MM.1S (cell line): Measurements from ENCODE around the gene RNU6-1.

Source experiments
- DNase-seq: peaks from one replicate; pipeline ENCODE4 v3.0.0-alpha.2; 2015
- H2AFZ ChIP-seq: fragments of 300-600 bp; sonication (generic); 2 replicates; pipeline ENCODE4 v1.6.0; 2016; ENCODE audit warnings: antibody characterized with exemption, low read length
- H3F3A ChIP-seq: fragments of 300-600 bp; sonication (generic); 2 replicates; pipeline ENCODE4 v1.6.1; 2016; ENCODE audit warnings: mild to moderate bottlenecking, antibody characterized with exemption, low read length, moderate library complexity, mixed read lengths; ENCODE audit not compliant: insufficient read depth
- H3K27ac ChIP-seq: fragments of 300-600 bp; sonication (generic); 2 replicates; pipeline ENCODE4 v1.5.1; 2016; ENCODE audit warnings: mild to moderate bottlenecking, low read length
- H3K27me3 ChIP-seq: fragments of 300-600 bp; sonication (generic); replicated peaks from 2 replicates; pipeline ENCODE4 v1.6.0; 2016; ENCODE audit warnings: low read length; ENCODE audit not compliant: insufficient read depth
- H3K36me3 ChIP-seq: fragments of 300-600 bp; sonication (generic); replicated peaks from 2 replicates; pipeline ENCODE4 v1.6.1; 2016; ENCODE audit warnings: mild to moderate bottlenecking, low read length, mixed read lengths; ENCODE audit not compliant: insufficient read depth
- H3K4me1 ChIP-seq: fragments of 300-600 bp; sonication (generic); 2 replicates; pipeline ENCODE4 v1.6.1; 2016; ENCODE audit warnings: low read length, mixed read lengths
- H3K4me2 ChIP-seq: fragments of 300-600 bp; sonication (generic); 2 replicates; pipeline ENCODE4 v1.6.0; 2016; ENCODE audit warnings: low read depth, low read length
- H3K4me3 ChIP-seq: fragments of 300-600 bp; sonication (generic); 2 replicates; pipeline ENCODE4 v1.5.1; 2016; ENCODE audit warnings: low read length, mixed read lengths
- H3K79me2 ChIP-seq: fragments of 300-600 bp; sonication (generic); 2 replicates; pipeline ENCODE4 v1.6.1; 2016; ENCODE audit warnings: mixed run types, low read length, mixed read lengths
- H3K9ac ChIP-seq: fragments of 300-600 bp; sonication (generic); 2 replicates; pipeline ENCODE4 v1.6.1; 2016; ENCODE audit warnings: low read length, mixed read lengths
- H3K9me2 ChIP-seq: fragments of 300-600 bp; sonication (generic); replicated peaks from 2 replicates; pipeline ENCODE4 v1.6.1; 2016; ENCODE audit warnings: mild to moderate bottlenecking, low read length, mixed read lengths; ENCODE audit not compliant: insufficient read depth
- H3K9me3 ChIP-seq: fragments of 300-600 bp; sonication (generic); replicated peaks from 2 replicates; pipeline ENCODE4 v1.6.1; 2016; ENCODE audit warnings: mild to moderate bottlenecking, low read length, mixed read lengths; ENCODE audit not compliant: insufficient read depth
- H4K20me1 ChIP-seq: fragments of 300-600 bp; sonication (generic); 2 replicates; pipeline ENCODE4 v1.6.1; 2016; ENCODE audit warnings: mild to moderate bottlenecking, low read length, moderate library complexity, mixed read lengths; ENCODE audit not compliant: insufficient read depth
- CTCF ChIP-seq: fragments of 300-600 bp; sonication (generic); IDR thresholded peaks from 2 replicates; pipeline ENCODE4 v1.5.1; 2016; ENCODE audit warnings: antibody characterized with exemption, low read length, mixed read lengths
- EZH2 ChIP-seq: fragments of 300-600 bp; sonication (generic); optimal IDR thresholded peaks from 2 replicates; pipeline ENCODE3; 2017; ENCODE audit warnings: low read depth, mild to moderate bottlenecking, antibody characterized with exemption, low read length, mixed read lengths
- EZH2phosphoT487 ChIP-seq: fragments of 300-600 bp; sonication (generic); IDR thresholded peaks from 2 replicates; pipeline ENCODE4 v1.6.1; 2018; ENCODE audit warnings: antibody characterized with exemption, low read length

RNU6-1 gene

GRCh38 chr15:67838789-67839332, 984 bp downstream of the RNU6-1 start:
- peaks cover 17% of the 10 kb centered on the region; the same call in 1 of the 2 replicates for H3F3A ChIP-seq
- H2AFZ ChIP-seq: 0 out of 2 replicates have a peak overlapping the region, but pooled peaks have one; percentile 33
- no peak overlapping the region; the same call in 1 of the 2 replicates for H3K4me3 ChIP-seq
- peaks cover 11% of the 10 kb centered on the region; the same call in 1 of the 2 replicates for H3K27me3 ChIP-seq
- no peaks in the 10 kb centered on the region for H3K36me3 ChIP-seq
- peak overlapping the region; percentile 86; the same call in 1 of the 2 replicates for H3K4me2 ChIP-seq
- peak overlapping the region; percentile 87; the same call in 1 of the 2 replicates for H3K27ac ChIP-seq
- H3K9me2 ChIP-seq: no peaks in the 10 kb centered on the region
- no peaks in the 10 kb centered on the region for H3K79me2 ChIP-seq
- TF ChIP-seq CTCF: no peak
- TF ChIP-seq EZH2phosphoT487: no peak
- TF ChIP-seq EZH2: no peak
- H3K9me3 ChIP-seq: no peaks in the 10 kb centered on the region
- H4K20me1 ChIP-seq: no peaks in the 10 kb centered on the region
- H3K4me1 ChIP-seq: peaks cover 9% of the 10 kb centered on the region; the same call in 1 of the 2 replicates
- peak overlapping the region; percentile 90; the same call in 1 of the 2 replicates for H3K9ac ChIP-seq
- DNase-seq: no peak

GRCh38 chr15:67836955-67837354, 2.9 kb downstream of the RNU6-1 start:
- Histone ChIP-seq H3K4me1 (peaks cover 9% of the 10 kb centered on the region; the same call in 1 of the 2 replicates), H3K9me2 (no peaks in the 10 kb centered on the region), H3K27ac (no peak overlapping the region), H3K9me3 (no peaks in the 10 kb centered on the region), H3F3A (peaks cover 17% of the 10 kb centered on the region; the same call in 1 of the 2 replicates), H3K9ac (no peak overlapping the region), H4K20me1 (no peaks in the 10 kb centered on the region), H3K27me3 (peaks cover 16% of the 10 kb centered on the region; the same call in 1 of the 2 replicates), H3K4me2 (no peak overlapping the region), H3K79me2 (no peaks in the 10 kb centered on the region), H3K4me3 (no peak overlapping the region), H3K36me3 (no peaks in the 10 kb centered on the region), H2AFZ (no peak overlapping the region)
- DNase-seq: no peak
- TF ChIP-seq EZH2phosphoT487: no peak
- no peak for TF ChIP-seq EZH2
- no peak for TF ChIP-seq CTCF

GRCh38 chr15:67836477-67836876, 3.4 kb downstream of the RNU6-1 start:
- TF ChIP-seq CTCF: peak; percentile 80
- TF ChIP-seq EZH2phosphoT487: no peak
- TF ChIP-seq EZH2: no peak
- peak overlapping the region; percentile 62 for H3K4me3 ChIP-seq
- no peak overlapping the region; the same call in 1 of the 2 replicates for H3K9ac ChIP-seq
- H4K20me1 ChIP-seq: no peaks in the 10 kb centered on the region
- DNase-seq: peak; percentile 46
- peaks cover 17% of the 10 kb centered on the region; the same call in 1 of the 2 replicates for H3F3A ChIP-seq
- no peaks in the 10 kb centered on the region for H3K36me3 ChIP-seq
- H3K9me3 ChIP-seq: no peaks in the 10 kb centered on the region
- H2AFZ ChIP-seq: no peak overlapping the region
- H3K4me2 ChIP-seq: peak overlapping the region; percentile 97
- H3K27ac ChIP-seq: no peak overlapping the region
- peaks cover 16% of the 10 kb centered on the region; the same call in 1 of the 2 replicates for H3K27me3 ChIP-seq
- H3K4me1 ChIP-seq: peaks cover 9% of the 10 kb centered on the region; the same call in 1 of the 2 replicates
- no peaks in the 10 kb centered on the region for H3K9me2 ChIP-seq
- no peaks in the 10 kb centered on the region for H3K79me2 ChIP-seq
